Nephron (organoid): ENCODE results near the gene SLCO2A1.

Experiments used
- H3K27ac Mint-ChIP-seq, 3 experiments: 2 replicates each; pipeline ENCODE4 v1.8.0; 2020; ENCODE audit warnings: mixed read lengths in 3 of 3, mild to moderate bottlenecking in 2 of 3, moderate library complexity in 1 of 3
- H3K27me3 Mint-ChIP-seq: 2 replicates; pipeline ENCODE4 v1.8.0; 2021; ENCODE audit warnings: low read depth, mild to moderate bottlenecking, moderate library complexity, mixed read lengths
- H3K36me3 Mint-ChIP-seq: 2 replicates; pipeline ENCODE4 v1.8.0; 2020; ENCODE audit warnings: low read depth, mixed read lengths
- H3K4me1 Mint-ChIP-seq: 2 replicates; pipeline ENCODE4 v1.8.0; 2020; ENCODE audit warnings: mixed read lengths
- H3K4me3 Mint-ChIP-seq, 3 experiments: 2 replicates each; pipeline ENCODE4 v1.8.0; 2020; ENCODE audit warnings: mild to moderate bottlenecking in 3 of 3, mixed read lengths in 3 of 3, moderate library complexity in 2 of 3
- H3K9me3 Mint-ChIP-seq: 2 replicates; pipeline ENCODE4 v1.8.0; 2020; ENCODE audit warnings: mixed read lengths
- TF ChIP-seq, protein P1 (sequence below), 3 experiments: fragments of 200-600 bp; sonication (generic); IDR thresholded peaks; one replicate each; pipeline ENCODE4 v1.5.0; 2021; ENCODE audit warnings: antibody characterized with exemption in 3 of 3; ENCODE audit not compliant: unreplicated experiment in 3 of 3

Gene SLCO2A1

DNA sequence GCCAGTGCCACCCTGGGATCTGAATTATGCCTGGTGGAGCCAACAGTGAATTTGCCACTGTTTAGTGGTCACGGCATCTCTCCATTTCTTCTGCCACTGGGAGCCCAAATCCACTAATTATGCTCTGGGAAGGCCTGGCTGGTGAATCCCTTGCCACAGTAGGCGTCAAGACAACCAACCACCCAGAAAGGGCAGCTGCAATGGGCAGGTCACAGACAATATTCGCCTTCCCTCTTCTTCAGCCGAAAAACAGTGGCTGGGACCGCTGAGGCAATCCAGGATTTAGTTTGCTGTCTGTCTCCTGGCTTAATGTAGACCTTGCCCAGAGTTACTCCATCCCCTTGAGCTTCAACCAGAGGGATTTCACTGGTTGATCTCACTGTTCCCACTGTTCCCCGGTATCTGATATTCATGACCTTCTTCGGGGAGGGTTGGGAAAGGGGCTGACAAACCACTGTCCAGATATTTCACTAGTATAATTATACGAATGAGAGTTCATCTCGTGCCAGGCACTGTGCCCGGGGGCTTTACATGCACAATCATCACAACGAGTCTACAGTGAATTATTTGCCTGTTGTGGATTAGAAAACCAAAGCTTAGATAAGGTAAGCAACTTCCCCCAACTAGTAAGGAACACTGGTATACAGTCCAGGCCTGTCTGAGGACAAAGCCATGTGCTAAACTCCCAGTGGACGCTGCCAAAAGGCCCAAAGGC, 84.2 kb downstream of the SLCO2A1 start:
- Mint-ChIP-seq H3K36me3 (no peaks in the 10 kb centered on the region), H3K27ac (peak overlapping the region in 2 of 3 experiments; percentile 59 to 66), H3K4me3 (no peak overlapping the region), H3K9me3 (no peaks in the 10 kb centered on the region), H3K4me1 (peaks cover 53% of the 10 kb centered on the region), H3K27me3 (peaks cover 4% of the 10 kb centered on the region)
- TF ChIP-seq, protein P1, sequence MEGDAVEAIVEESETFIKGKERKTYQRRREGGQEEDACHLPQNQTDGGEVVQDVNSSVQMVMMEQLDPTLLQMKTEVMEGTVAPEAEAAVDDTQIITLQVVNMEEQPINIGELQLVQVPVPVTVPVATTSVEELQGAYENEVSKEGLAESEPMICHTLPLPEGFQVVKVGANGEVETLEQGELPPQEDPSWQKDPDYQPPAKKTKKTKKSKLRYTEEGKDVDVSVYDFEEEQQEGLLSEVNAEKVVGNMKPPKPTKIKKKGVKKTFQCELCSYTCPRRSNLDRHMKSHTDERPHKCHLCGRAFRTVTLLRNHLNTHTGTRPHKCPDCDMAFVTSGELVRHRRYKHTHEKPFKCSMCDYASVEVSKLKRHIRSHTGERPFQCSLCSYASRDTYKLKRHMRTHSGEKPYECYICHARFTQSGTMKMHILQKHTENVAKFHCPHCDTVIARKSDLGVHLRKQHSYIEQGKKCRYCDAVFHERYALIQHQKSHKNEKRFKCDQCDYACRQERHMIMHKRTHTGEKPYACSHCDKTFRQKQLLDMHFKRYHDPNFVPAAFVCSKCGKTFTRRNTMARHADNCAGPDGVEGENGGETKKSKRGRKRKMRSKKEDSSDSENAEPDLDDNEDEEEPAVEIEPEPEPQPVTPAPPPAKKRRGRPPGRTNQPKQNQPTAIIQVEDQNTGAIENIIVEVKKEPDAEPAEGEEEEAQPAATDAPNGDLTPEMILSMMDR (IDR thresholded peaks at IDR 0.05; ENCODE audit: unreplicated experiment in 3 of 3): no peak

DNA sequence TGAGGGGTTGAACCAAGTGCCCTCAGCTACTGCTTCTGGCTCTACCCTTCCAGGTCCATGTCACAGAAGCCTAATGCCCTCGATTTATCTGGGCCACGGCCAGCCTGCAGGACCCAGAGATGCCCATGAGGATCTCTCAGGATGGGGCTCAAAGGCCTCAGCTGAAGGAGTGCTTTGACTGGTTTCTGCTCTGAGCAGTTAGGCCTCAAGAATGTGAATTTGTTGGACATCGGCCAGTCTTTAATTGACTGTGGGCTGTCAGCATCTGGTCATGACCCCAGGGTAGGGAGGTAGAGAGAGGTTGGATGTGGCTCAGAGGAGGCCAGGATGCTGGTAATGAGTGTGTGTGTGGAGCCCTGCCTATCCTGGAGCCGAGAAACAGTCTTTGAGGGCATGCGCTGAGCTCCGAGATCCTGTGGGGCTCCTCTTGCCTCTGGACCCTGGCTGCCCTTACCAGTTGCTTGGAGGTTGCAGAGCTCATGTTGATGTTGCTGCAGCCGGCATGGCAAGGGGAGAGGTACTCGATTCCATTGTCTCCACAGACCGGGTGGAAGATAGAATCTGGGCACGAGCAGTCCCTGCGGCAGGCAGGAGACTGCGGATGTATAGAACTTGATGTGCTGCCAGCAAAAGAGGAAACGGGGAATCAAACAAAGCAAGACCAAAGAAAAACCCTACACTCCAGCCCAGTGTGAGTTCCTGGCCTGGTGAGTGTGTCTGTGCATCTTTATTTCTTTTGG, 84.9 kb downstream of the SLCO2A1 start:
- Mint-ChIP-seq H3K9me3 (no peaks in the 10 kb centered on the region), H3K4me3 (peak overlapping the region in 1 of 3 experiments; percentile 33), H3K4me1 (peaks cover 57% of the 10 kb centered on the region), H3K27me3 (peaks cover 4% of the 10 kb centered on the region), H3K27ac (peak overlapping the region; percentile 40 to 66 (median 59)), H3K36me3 (no peaks in the 10 kb centered on the region)
- TF ChIP-seq, protein P1 (IDR thresholded peaks at IDR 0.05; ENCODE audit: unreplicated experiment in 3 of 3): no peak

DNA sequence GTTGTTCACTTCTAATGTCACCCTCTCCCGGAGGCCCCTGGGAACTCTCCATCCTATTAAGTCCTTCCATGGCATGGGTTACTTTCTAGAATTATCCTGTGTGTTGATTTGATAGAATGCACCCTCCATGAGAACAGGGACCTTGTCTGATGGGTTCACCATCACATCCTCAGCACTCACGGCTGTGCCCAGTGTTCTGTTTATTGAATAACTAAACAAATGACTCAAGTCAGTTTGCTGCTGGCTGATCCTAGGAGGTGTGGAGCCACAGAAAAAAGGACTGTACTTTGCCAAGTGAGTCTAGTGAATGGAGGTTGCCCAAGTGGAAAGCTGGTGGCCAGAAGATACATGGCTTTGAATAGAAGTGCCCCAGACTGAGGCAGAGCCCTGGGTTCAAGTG, 85.5 kb downstream of the SLCO2A1 start:
- Mint-ChIP-seq H3K4me1 (peaks cover 53% of the 10 kb centered on the region), H3K27me3 (peaks cover 1% of the 10 kb centered on the region), H3K4me3 (no peak overlapping the region), H3K27ac (no peak overlapping the region), H3K9me3 (no peaks in the 10 kb centered on the region), H3K36me3 (no peaks in the 10 kb centered on the region)
- TF ChIP-seq, protein P1 (IDR thresholded peaks at IDR 0.05; ENCODE audit: unreplicated experiment in 3 of 3): no peak

DNA sequence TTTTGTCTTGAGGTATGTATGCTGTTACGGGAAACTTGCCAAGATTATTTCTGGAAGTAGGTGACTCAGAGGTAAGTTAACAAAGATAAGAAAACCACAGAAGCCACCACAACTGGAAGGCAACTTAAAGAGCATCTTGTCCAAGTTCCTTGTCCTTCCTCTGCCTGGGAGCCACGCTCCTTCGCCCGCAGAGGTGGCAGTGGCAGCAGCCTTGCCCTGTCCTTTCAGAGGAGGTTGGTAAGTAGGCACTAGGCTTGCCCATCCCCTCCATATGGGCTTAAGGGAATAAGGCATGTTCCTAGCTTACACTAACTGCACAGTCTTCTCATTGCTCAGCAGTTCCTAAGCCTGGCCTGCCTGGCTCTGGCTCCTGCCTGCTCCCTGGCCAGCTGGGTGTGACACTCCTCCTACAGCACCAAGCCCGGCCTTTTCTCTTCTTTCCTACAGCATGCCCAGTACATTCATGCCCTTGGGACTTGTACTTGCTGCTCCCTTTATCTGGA, 86.0 kb downstream of the SLCO2A1 start:
- peaks cover 4% of the 10 kb centered on the region for H3K27me3 Mint-ChIP-seq
- H3K27ac Mint-ChIP-seq: no peak overlapping the region
- TF ChIP-seq, protein P1 (IDR thresholded peaks at IDR 0.05; ENCODE audit: unreplicated experiment in 3 of 3): no peak
- H3K4me3 Mint-ChIP-seq: no peak overlapping the region
- H3K4me1 Mint-ChIP-seq: peaks cover 56% of the 10 kb centered on the region
- H3K36me3 Mint-ChIP-seq: no peaks in the 10 kb centered on the region
- no peaks in the 10 kb centered on the region for H3K9me3 Mint-ChIP-seq

DNA sequence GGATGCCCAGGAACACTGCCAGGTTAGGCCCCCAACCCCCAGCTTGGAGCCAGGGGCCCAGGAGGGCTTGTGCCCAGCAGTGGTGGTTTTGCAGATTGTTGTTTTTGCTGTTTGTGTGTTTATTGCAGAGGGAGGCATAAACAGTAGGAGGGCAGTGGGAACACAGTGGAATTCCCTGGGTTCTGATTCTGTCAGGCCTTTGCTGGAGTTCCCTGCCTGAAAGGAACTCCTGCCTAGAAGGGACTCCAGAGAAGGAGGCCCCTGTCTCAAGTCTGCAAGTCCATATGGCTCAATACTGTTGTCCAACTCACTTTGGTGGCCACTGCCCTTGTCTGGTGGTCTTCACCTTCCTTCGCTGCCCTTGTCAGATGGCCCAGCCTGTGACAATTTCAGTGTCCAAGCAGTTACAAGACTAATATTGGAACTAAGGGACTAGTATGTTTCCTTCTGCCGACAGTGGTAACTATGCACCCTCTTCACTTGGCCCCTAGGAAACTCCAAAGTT, 86.6 kb downstream of the SLCO2A1 start:
- Mint-ChIP-seq H3K4me1 (peaks cover 63% of the 10 kb centered on the region), H3K27me3 (peaks cover 4% of the 10 kb centered on the region), H3K9me3 (no peaks in the 10 kb centered on the region), H3K27ac (no peak overlapping the region), H3K36me3 (no peaks in the 10 kb centered on the region), H3K4me3 (no peak overlapping the region)
- TF ChIP-seq, protein P1 (IDR thresholded peaks at IDR 0.05; ENCODE audit: unreplicated experiment in 3 of 3): no peak
